ENCODE results near the gene ZRANB2. TPM values are rescaled to one million over a fixed set of nuclear protein-coding genes. Genes with fewer than 3 reads are reported as not detected.

Gene ZRANB2
- total RNA-seq, 2 donors from 2014 or later: 23.5 to 37.9 TPM

- no peak overlapping the region for H3K27ac ChIP-seq
Measured at GRCh38 chr1:71026093-71026492, 54.7 kb downstream of the ZRANB2 start.

DNA sequence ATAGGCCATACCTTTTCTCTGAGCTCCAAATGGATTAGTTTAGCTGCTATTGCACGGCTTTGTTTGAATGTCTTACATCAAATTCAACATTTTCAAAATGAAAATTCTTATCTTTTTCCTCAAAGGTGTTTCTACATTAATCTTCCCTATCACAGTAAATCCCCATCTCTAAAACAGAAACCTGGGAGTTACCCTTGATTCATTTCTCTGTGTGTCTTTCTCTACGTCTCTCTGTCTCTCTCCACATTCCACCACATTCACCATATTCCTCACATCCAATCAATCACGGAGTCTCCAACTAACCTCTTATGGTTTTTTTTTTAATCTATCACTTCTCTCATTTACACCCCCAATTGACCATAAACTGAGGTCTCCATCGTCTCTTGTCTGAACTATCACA is 57.3 kb downstream of the ZRANB2 start:
- Histone ChIP-seq H3K27ac (no peak overlapping the region), H3K4me1 (no peaks in the 10 kb centered on the region), H3K27me3 (no peaks in the 10 kb centered on the region), H3K36me3 (no peaks in the 10 kb centered on the region), H3K9me3 (no peaks in the 10 kb centered on the region), H3K4me3 (no peak overlapping the region)
- DNase-seq (ENCODE audit: low spot score): no peak
- no peak for TF ChIP-seq CTCF (IDR thresholded peaks at IDR 0.05)

More at GRCh38 chr1:71026093-71026492, 54.7 kb downstream of the ZRANB2 start:
- Histone ChIP-seq H3K27me3 (no peaks in the 10 kb centered on the region), H3K4me1 (no peaks in the 10 kb centered on the region), H3K36me3 (no peaks in the 10 kb centered on the region), H3K4me3 (no peak overlapping the region), H3K9me3 (no peaks in the 10 kb centered on the region)
- DNase-seq (ENCODE audit: low spot score): no peak
- TF ChIP-seq CTCF (IDR thresholded peaks at IDR 0.05): no peak

GRCh38 chr1:71019233-71019969 is 61.4 kb downstream of the ZRANB2 start:
- no peaks in the 10 kb centered on the region for H3K27me3 ChIP-seq
- no peaks in the 10 kb centered on the region for H3K36me3 ChIP-seq
- H3K4me1 ChIP-seq: no peaks in the 10 kb centered on the region
- no peaks in the 10 kb centered on the region for H3K9me3 ChIP-seq
- TF ChIP-seq CTCF (IDR thresholded peaks at IDR 0.05): no peak
- no peak overlapping the region for H3K4me3 ChIP-seq
- no peak overlapping the region for H3K27ac ChIP-seq
- no peak for DNase-seq (ENCODE audit: low spot score)

GRCh38 chr1:71018791-71019190 is 62.0 kb downstream of the ZRANB2 start:
- no peaks in the 10 kb centered on the region for H3K36me3 ChIP-seq
- no peaks in the 10 kb centered on the region for H3K4me1 ChIP-seq
- no peaks in the 10 kb centered on the region for H3K9me3 ChIP-seq
- H3K4me3 ChIP-seq: no peak overlapping the region
- H3K27ac ChIP-seq: no peak overlapping the region
- H3K27me3 ChIP-seq: no peaks in the 10 kb centered on the region
- TF ChIP-seq CTCF (IDR thresholded peaks at IDR 0.05): no peak
- DNase-seq (ENCODE audit: low spot score): no peak

- Histone ChIP-seq H3K4me1 (no peaks in the 10 kb centered on the region), H3K36me3 (no peaks in the 10 kb centered on the region), H3K27ac (no peak overlapping the region), H3K4me3 (no peak overlapping the region), H3K9me3 (no peaks in the 10 kb centered on the region), H3K27me3 (no peaks in the 10 kb centered on the region)
- TF ChIP-seq CTCF (IDR thresholded peaks at IDR 0.05): no peak
- DNase-seq (ENCODE audit: low spot score): no peak
Measured at GRCh38 chr1:71015745-71016144, 65.1 kb downstream of the ZRANB2 start.

DNA sequence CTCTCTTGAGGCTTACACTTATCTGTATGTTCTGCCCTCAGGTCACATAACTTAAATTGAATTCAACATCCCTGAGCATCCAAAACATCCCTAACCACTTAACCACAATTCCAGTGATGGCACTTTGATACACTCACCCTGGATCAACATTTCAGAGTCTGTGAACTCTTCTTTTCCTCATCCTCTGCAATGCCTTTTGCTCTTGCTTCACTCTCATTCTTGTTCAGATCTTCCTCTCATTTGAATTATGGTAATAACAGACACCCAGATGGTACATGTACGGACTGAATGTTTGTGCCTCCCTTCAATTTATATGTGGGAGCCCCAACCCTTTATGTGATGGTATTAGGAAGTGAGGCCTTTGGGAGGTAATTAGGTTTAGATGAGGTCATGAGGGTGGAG is 66.7 kb downstream of the ZRANB2 start:
- H3K36me3 ChIP-seq: no peaks in the 10 kb centered on the region
- H3K27me3 ChIP-seq: no peaks in the 10 kb centered on the region
- H3K4me1 ChIP-seq: no peaks in the 10 kb centered on the region
- no peak overlapping the region for H3K4me3 ChIP-seq
- TF ChIP-seq CTCF (IDR thresholded peaks at IDR 0.05): no peak
- H3K9me3 ChIP-seq: no peaks in the 10 kb centered on the region
- no peak for DNase-seq (ENCODE audit: low spot score)
- no peak overlapping the region for H3K27ac ChIP-seq

All from right atrium auricular region (tissue), 2 donors.